ENCODE results near the gene TMEM225B. TPM values are rescaled to one million over a fixed set of nuclear protein-coding genes. Genes with fewer than 3 reads are reported as not detected.

The TMEM225B gene
- total and polyA plus RNA-seq, 2 of the 4 experiments (the other 2 are of a cell fraction): 0.32 to 0.54 TPM

- H3K36me3 ChIP-seq (ENCODE audit: control insufficient read depth, insufficient read depth, low read length): no peaks in the 10 kb centered on the region
- WGBS, 2 experiments (ENCODE audit: extremely low coverage in 2 of 2, insufficient read length in 1 of 2): no CpG with 5 or more reads among the region's 3 CpGs
- dilution Hi-C loops (cut with HindIII; ENCODE audit: low sequenced_read_pairs, unreplicated experiment) (no loop called here), in situ Hi-C loops (cut with MboI; ENCODE audit: low sequenced_read_pairs) (no loop called here), intact Hi-C loops (cut with micrococcal nuclease) (no loop called here)
- H3K23ac ChIP-seq (ENCODE audit: low read depth, low read length): no peak overlapping the region
- no peaks in the 10 kb centered on the region for H3K79me1 ChIP-seq (ENCODE audit: low read depth in 1 of 2, low read length in 2 of 2)
- no peak overlapping the region for H3K4me2 ChIP-seq (ENCODE audit: low read depth, low read length)
- no peak overlapping the region for H4K8ac ChIP-seq (ENCODE audit: low read depth in 2 of 2, low read length in 2 of 2)
- no peak overlapping the region for H3K18ac ChIP-seq (ENCODE audit: low read depth, low read length)
- no peak overlapping the region for H2BK5ac ChIP-seq (ENCODE audit: low read depth, low read length, poor library complexity, severe bottlenecking)
- no peak for DNase-seq
- H3K27ac ChIP-seq (ENCODE audit: insufficient read depth, low read length): no peak overlapping the region
- no peak overlapping the region for H2BK15ac ChIP-seq (ENCODE audit: low read depth, low read length)
- no peak for ATAC-seq (ENCODE audit: low read depth)
- H2AK9ac ChIP-seq (replicated peaks; ENCODE audit: low read depth, low read length, poor library complexity): no peak overlapping the region
- H2BK120ac ChIP-seq (ENCODE audit: low read depth, low read length): no peak overlapping the region
- no peaks in the 10 kb centered on the region for H3K27me3 ChIP-seq (ENCODE audit: control insufficient read depth, insufficient read depth, low read length)
- H3K4me3 ChIP-seq (ENCODE audit: insufficient read depth, low read depth, low read length): no peak overlapping the region
- H3K56ac ChIP-seq (ENCODE audit: extremely low read depth, insufficient read depth, low read length): no peak overlapping the region
- no peaks in the 10 kb centered on the region; the same call in 1 of the 2 replicates for H3K9me1 ChIP-seq (ENCODE audit: insufficient read depth, low read length)
- H3K9ac ChIP-seq (ENCODE audit: low read depth, low read length): no peak overlapping the region
- H2BK20ac ChIP-seq (ENCODE audit: low read depth, low read length): no peak overlapping the region
- TF ChIP-seq USF2 (IDR thresholded peaks at IDR 0.05; ENCODE audit: low read depth, low read length): no peak
- no peak for TF ChIP-seq BHLHE40 (IDR thresholded peaks at IDR 0.05; ENCODE audit: low read depth, low read length)
- TF ChIP-seq CTCF (conservative IDR thresholded peaks at IDR 0.05; ENCODE audit: low read depth, low read length): no peak
- no peak for TF ChIP-seq CEBPB (IDR thresholded peaks at IDR 0.05; ENCODE audit: low read depth, low read length)
- TF ChIP-seq SMC3 (IDR thresholded peaks at IDR 0.05; ENCODE audit: low read depth, low read length): no peak
- no peak for TF ChIP-seq RCOR1 (IDR thresholded peaks at IDR 0.05; ENCODE audit: insufficient replicate concordance, low read length)
- no peak for TF ChIP-seq POLR2A (IDR thresholded peaks at IDR 0.05; ENCODE audit: low read depth, low read length)
- TF ChIP-seq RFX5 (IDR thresholded peaks at IDR 0.05; ENCODE audit: low read depth, low read length): no peak
- no peak for TF ChIP-seq MAZ (IDR thresholded peaks at IDR 0.05; ENCODE audit: borderline replicate concordance, low read depth, low read length)
- no peak for TF ChIP-seq FOS (IDR thresholded peaks at IDR 0.05; ENCODE audit: low read depth, low read length)
- TF ChIP-seq MXI1 (IDR thresholded peaks at IDR 0.05; ENCODE audit: borderline replicate concordance, low read depth, low read length): no peak
- no peak for TF ChIP-seq ELK1 (IDR thresholded peaks at IDR 0.05; ENCODE audit: borderline replicate concordance, low read depth, low read length)
- TF ChIP-seq RAD21 (IDR thresholded peaks at IDR 0.05; ENCODE audit: low read length): no peak
- no peak for TF ChIP-seq CHD1 (IDR thresholded peaks at IDR 0.05; ENCODE audit: low read depth, low read length)
- TF ChIP-seq MAFK (IDR thresholded peaks at IDR 0.05; ENCODE audit: low read depth, low read length): no peak
- TF ChIP-seq NFE2L2 (IDR thresholded peaks at IDR 0.05; ENCODE audit: low read depth, low read length): no peak
- H3K9me3 ChIP-seq (ENCODE audit: control insufficient read depth, insufficient read depth, low read length): no peaks in the 10 kb centered on the region
- no peak overlapping the region for H4K91ac ChIP-seq (ENCODE audit: insufficient read depth, low read depth, low read length)
- H3K4me1 ChIP-seq (ENCODE audit: control insufficient read depth, insufficient read depth, low read length): no peaks in the 10 kb centered on the region
- CTCF ChIA-PET: no interaction called here
- no peak overlapping the region for H3K4ac ChIP-seq (ENCODE audit: low read depth, low read length)
- H4K20me1 ChIP-seq (ENCODE audit: insufficient read depth, low read length): no peaks in the 10 kb centered on the region
- no peak overlapping the region for H2AK5ac ChIP-seq (ENCODE audit: low read depth, low read length)
- POLR2A ChIA-PET (ENCODE audit: unreplicated experiment): no interaction called here
- no TSS peak for BruUV-seq (replicated peaks)
- no peak overlapping the region for H4K5ac ChIP-seq (ENCODE audit: low read depth, low read length)
- no peak overlapping the region for H3K14ac ChIP-seq (replicated peaks; ENCODE audit: low read depth, low read length)
- no peak overlapping the region for H2AFZ ChIP-seq (replicated peaks; ENCODE audit: low read length, poor library complexity)
Measured at GRCh38 chr7:99653754-99654153, 55.7 kb downstream of the TMEM225B start.

All from IMR-90 (cell line).